DLD1 (cell line): Measurements from ENCODE around the gene GLIS2.

Experiments
- in situ Hi-C: cut with HindIII; loops from 2 replicates; pipeline ENCODE4 v1.10.0; 2017; ENCODE audit warnings: low sequenced_read_pairs

Gene GLIS2

GRCh38 chr16:4381072-4381934, 65.4 kb downstream of the GLIS2 start:
- in situ Hi-C loops: no loop called here

DNA sequence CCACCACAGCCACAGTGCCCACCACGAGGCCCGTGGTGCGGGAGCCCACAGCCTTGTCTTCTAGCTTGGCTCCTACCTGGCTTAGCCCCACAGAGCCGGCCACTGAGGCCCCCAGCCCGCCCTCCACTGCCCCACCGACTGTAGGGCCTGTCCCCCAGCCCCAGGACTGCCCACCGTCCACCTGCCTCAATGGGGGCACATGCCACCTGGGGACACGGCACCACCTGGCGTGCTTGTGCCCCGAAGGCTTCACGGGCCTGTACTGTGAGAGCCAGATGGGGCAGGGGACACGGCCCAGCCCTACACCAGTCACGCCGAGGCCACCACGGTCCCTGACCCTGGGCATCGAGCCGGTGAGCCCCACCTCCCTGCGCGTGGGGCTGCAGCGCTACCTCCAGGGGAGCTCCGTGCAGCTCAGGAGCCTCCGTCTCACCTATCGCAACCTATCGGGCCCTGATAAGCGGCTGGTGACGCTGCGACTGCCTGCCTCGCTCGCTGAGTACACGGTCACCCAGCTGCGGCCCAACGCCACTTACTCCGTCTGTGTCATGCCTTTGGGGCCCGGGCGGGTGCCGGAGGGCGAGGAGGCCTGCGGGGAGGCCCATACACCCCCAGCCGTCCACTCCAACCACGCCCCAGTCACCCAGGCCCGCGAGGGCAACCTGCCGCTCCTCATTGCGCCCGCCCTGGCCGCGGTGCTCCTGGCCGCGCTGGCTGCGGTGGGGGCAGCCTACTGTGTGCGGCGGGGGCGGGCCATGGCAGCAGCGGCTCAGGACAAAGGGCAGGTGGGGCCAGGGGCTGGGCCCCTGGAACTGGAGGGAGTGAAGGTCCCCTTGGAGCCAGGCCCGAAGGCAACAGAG, 66.3 kb downstream of the GLIS2 start:
- in situ Hi-C loops: no loop called here

GRCh38 chr16:4382795-4383357, 67.0 kb downstream of the GLIS2 start:
- in situ Hi-C loops: no loop called here

GRCh38 chr16:4383591-4384444, 68.0 kb downstream of the GLIS2 start:
- in situ Hi-C loops: no loop called here

- in situ Hi-C loops: no loop called here
Measured at GRCh38 chr16:4384509-4384942, 68.7 kb downstream of the GLIS2 start.

DNA sequence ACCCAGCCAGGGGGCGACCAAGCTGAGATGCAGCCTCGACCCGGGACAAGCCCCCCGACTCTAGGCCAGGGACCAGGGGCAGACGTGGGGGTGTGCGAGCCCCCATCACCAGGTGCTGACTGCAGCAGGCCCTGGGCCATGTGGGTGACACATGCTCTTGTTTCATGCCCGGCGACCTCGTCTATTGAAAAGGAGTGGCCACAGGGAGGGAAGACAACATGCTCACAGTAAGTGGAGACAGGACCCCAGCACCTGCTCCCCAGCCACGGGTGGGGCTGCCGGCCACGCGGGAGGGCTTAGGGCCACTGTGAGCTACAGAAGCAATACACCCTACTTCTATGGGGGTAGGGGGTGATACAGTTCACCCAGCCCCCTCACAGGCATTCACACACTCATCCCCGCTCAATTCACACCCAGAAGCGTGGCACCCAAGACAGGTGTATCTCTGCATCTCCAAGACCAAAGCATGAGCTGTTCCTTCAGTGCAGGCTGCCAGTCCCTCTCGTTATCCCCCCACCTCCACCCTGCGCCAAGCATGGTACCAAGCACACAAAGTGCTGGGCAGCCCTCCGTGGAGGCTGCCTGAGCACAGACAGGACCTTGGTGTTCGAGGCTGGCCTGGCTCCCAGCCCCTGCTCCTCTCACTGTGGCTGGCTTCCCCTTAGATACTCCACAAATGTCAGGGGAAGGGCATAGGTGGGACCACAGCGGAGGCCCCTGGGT, 69.4 kb downstream of the GLIS2 start:
- in situ Hi-C loops: no loop called here

- in situ Hi-C loops: no loop called here
Measured at GRCh38 chr16:4385789-4386450, 70.1 kb downstream of the GLIS2 start.

GRCh38 chr16:4386451-4386805, 70.6 kb downstream of the GLIS2 start:
- in situ Hi-C loops: no loop called here

DNA sequence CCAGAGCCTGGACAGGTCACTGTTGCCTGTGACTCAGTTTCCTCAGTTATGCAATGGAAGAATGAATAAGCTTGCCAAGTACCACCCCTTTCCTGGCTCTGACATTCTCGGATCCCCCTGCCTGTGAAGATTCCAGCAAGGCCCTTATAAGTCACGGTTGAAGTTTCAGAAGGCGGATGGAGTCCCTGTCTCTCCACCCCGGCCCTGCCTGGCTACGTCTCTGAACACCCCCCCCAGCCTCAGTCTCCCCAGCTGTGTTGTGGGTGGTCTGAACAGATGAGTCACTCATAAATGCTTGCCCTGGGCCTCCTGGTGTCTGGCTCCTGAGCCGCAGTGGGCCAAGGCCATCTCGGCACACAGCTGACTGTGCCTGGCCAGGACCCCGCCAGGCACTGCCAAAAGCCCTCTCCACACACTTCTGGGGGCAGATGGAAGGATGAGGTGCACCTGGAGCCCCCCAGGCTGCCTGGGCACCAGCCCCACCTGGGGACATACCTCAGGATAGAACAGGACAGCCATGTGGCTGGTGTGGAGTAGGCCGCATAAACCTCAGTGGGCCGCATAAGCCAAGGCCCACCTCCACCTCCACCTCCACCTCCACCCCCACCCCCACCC, 71.2 kb downstream of the GLIS2 start:
- in situ Hi-C loops: no loop called here

GRCh38 chr16:4387781-4388180, 71.9 kb downstream of the GLIS2 start:
- in situ Hi-C loops: no loop called here

DNA sequence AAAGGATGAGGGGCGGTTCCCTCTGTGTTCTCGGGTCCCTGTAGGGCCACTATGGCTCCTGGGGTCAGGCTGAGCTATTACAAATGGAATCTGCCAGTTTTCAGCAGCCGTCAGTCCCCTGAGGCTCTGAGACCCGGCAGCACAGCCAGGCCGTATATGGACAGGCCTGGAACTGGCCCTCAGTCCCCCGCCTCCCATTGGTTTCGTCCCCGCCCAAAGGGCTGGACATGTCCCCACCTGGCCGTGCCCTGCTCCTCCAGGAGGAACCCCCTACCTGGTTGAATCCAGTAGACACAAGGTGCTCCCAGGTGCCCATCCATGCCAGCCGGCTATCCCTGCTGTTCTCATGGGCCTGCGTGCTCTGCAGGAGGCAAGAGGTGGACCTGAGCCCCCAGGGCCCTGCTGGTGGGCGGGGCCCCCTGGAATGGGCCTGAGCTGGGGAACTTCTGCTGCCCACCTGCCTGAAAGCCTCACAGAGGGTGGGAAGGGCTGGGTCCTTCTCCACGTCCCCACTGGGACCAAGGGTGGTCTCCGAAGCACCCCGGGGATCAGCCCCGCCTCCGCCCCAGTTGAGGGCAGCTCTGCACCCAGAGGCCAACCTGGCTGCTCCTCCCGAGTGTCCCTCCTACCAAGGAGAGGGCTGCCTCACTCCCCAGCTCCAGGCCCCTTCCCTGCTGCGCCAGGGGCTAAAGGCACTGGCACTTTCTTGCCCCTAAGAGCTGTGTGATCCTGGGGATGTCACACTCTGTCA, 72.6 kb downstream of the GLIS2 start:
- in situ Hi-C loops: no loop called here
